Liver (tissue), 9 donors: ENCODE measurements around the gene WNK1. TPM values are rescaled to one million over a fixed set of nuclear protein-coding genes. Genes with fewer than 3 reads are reported as not detected.

Source experiments
- DNase-seq: peaks from one replicate; pipeline ENCODE4 v3.0.0-alpha.2; 2017; ENCODE audit warnings: low spot score
- H3K27ac ChIP-seq, 2 donors: one replicate each; pipeline ENCODE4 v1.7.0; 2013; ENCODE audit warnings: inconsistent platforms in 2 of 2, low read length in 2 of 2, control low read depth in 1 of 2, low read depth in 1 of 2, mild to moderate bottlenecking in 1 of 2
- H3K27me3 ChIP-seq, 4 donors: one replicate each; pipeline versions ENCODE4 v1.6.1 to v1.7.0; 2013; ENCODE audit warnings: low read length in 3 of 4, inconsistent platforms in 1 of 4, mild to moderate bottlenecking in 1 of 4, moderate library complexity in 1 of 4; ENCODE audit not compliant: control insufficient read depth in 4 of 4, insufficient read depth in 4 of 4
- H3K36me3 ChIP-seq, 4 donors: one replicate each; pipeline versions ENCODE4 v1.6.1 to v1.7.0; 2013; ENCODE audit warnings: low read length in 3 of 4, mild to moderate bottlenecking in 3 of 4, low read depth in 1 of 4, moderate library complexity in 1 of 4; ENCODE audit not compliant: control insufficient read depth in 4 of 4, insufficient read depth in 3 of 4
- H3K4me1 ChIP-seq, 4 donors: one replicate each; pipeline versions ENCODE4 v1.6.1 to v1.7.0; 2013; ENCODE audit warnings: low read length in 3 of 4, mild to moderate bottlenecking in 3 of 4, moderate library complexity in 1 of 4; ENCODE audit not compliant: control insufficient read depth in 4 of 4, insufficient read depth in 4 of 4
- H3K4me3 ChIP-seq, 3 donors: one replicate each; pipeline versions ENCODE4 v1.6.1 to v1.7.0; 2013; ENCODE audit warnings: low read length in 3 of 3, control low read depth in 1 of 3, low read depth in 1 of 3, mild to moderate bottlenecking in 1 of 3
- H3K9ac ChIP-seq, 2 donors: one replicate each; pipeline ENCODE4 v1.7.0; 2013; ENCODE audit warnings: low read length in 2 of 2, mild to moderate bottlenecking in 2 of 2, moderate library complexity in 2 of 2, control low read depth in 1 of 2, low read depth in 1 of 2
- H3K9me3 ChIP-seq, 4 donors: one replicate each; pipeline versions ENCODE4 v1.6.1 to v1.7.0; 2013; ENCODE audit warnings: low read length in 3 of 4; ENCODE audit not compliant: control insufficient read depth in 4 of 4
- ATF3 ChIP-seq: IDR thresholded peaks from 2 replicates; pipeline ENCODE4 v1.6.1; 2016; ENCODE audit warnings: antibody characterized with exemption
- CTCF ChIP-seq: fragments of 150-350 bp; IDR thresholded peaks from 2 replicates; pipeline ENCODE4 v1.5.1; 2017; ENCODE audit warnings: improper control_type of control experiment, low read depth, low read length; ENCODE audit not compliant: missing input control
- EGR1 ChIP-seq, 2 donors: IDR thresholded peaks; 2 replicates each; pipeline ENCODE4 v1.6.1; 2016 to 2018; ENCODE audit warnings: antibody characterized with exemption in 2 of 2, low read depth in 2 of 2
- FOXA1 ChIP-seq: IDR thresholded peaks from 2 replicates; pipeline ENCODE4 v1.6.1; 2016; ENCODE audit warnings: antibody characterized with exemption
- GABPA ChIP-seq, 2 donors: IDR thresholded peaks in 1 of 2; conservative IDR thresholded peaks in 1 of 2; 2 replicates each; pipeline ENCODE4 v1.6.1; 2016; ENCODE audit warnings: antibody characterized with exemption in 2 of 2, mild to moderate bottlenecking in 1 of 2, moderate library complexity in 1 of 2
- HNF4A ChIP-seq, 2 donors: conservative IDR thresholded peaks; 2 replicates each; pipeline ENCODE4 v1.6.1; 2016; ENCODE audit warnings: antibody characterized with exemption in 2 of 2, mild to moderate bottlenecking in 2 of 2
- HNF4G ChIP-seq: IDR thresholded peaks from 2 replicates; pipeline ENCODE4 v1.6.1; 2016; ENCODE audit warnings: antibody characterized with exemption
- JUND ChIP-seq, 2 donors: IDR thresholded peaks; 2 replicates each; pipeline ENCODE4 v1.6.1; 2016; ENCODE audit warnings: antibody characterized with exemption in 2 of 2
- MAX ChIP-seq: IDR thresholded peaks from 2 replicates; pipeline ENCODE4 v1.6.1; 2016; ENCODE audit warnings: antibody characterized with exemption
- NR2F2 ChIP-seq: IDR thresholded peaks from 2 replicates; pipeline ENCODE4 v1.6.1; 2016; ENCODE audit warnings: antibody characterized with exemption
- RAD21 ChIP-seq, 2 donors: IDR thresholded peaks; 2 replicates each; pipeline ENCODE4 v1.6.1; 2016; ENCODE audit warnings: antibody characterized with exemption in 2 of 2, mild to moderate bottlenecking in 2 of 2
- REST ChIP-seq: IDR thresholded peaks from 2 replicates; pipeline ENCODE4 v1.6.1; 2016; ENCODE audit warnings: antibody characterized with exemption, mild to moderate bottlenecking
- RXRA ChIP-seq, 2 donors: IDR thresholded peaks; 2 replicates each; pipeline ENCODE4 v1.6.1; 2017 to 2018; ENCODE audit warnings: antibody characterized with exemption in 2 of 2, mild to moderate bottlenecking in 1 of 2
- SP1 ChIP-seq: IDR thresholded peaks from 2 replicates; pipeline ENCODE4 v1.6.1; 2018; ENCODE audit warnings: antibody characterized with exemption, mild to moderate bottlenecking
- TAF1 ChIP-seq: conservative IDR thresholded peaks from 2 replicates; pipeline ENCODE4 v1.6.1; 2016; ENCODE audit warnings: antibody characterized with exemption, mild to moderate bottlenecking
- WGBS: extraction: QIAGEN DNeasy Blood & Tissue Kit; methylation state at CpG from one replicate; pipeline ENCODE4 v1.1.7; 2013; 5-methylcytosine and 5-hydroxymethylcytosine counted together
- polyA plus RNA-seq, 2 donors: library from polyadenylated mRNA; stranded (reverse) in 1 of 2; unstranded in 1 of 2; fragments of 200-250 nt in 1 of 2; fragments of >200 nt in 1 of 2; fragmentation: Nextera tagmentation in 1 of 2; extraction: Ambion mirVana in 1 of 2; gene quantifications; one replicate each; pipeline versions ENCODE4 v1.2.1 to v1.2.3, GENCODE V29; 2013 to 2015
- total RNA-seq, 2 donors: library from RNA; depleted of rRNA; stranded (reverse); fragments of >200 nt; gene quantifications; one replicate each; pipeline ENCODE4 v1.2.3, GENCODE V29; 2014
- TF ChIP-seq, protein P1 (sequence below): IDR thresholded peaks from 2 replicates; pipeline ENCODE4 v1.6.1; 2016; ENCODE audit warnings: antibody characterized with exemption
- donor health status: healthy.
- donor health status: healthy.
- donor health status: healthy.
- donor health status: healthy.
- donor health status: healthy.

Gene WNK1
- total and polyA plus RNA-seq, 4 donors, result 22.4 to 299 (median 53.8) TPM

- Histone ChIP-seq H3K4me1 (peaks cover 2 to 16% (median 14%) of the 10 kb centered on the region in 4 donors), H3K9me3 (no peaks in the 10 kb centered on the region), H3K27ac (no peak overlapping the region), H3K27me3 (no peaks in the 10 kb centered on the region), H3K4me3 (no peak overlapping the region), H3K9ac (no peak overlapping the region), H3K36me3 (peaks cover 7 to 61% (median 44%) of the 10 kb centered on the region in 4 donors)
- 85% methylated on average over 16 of the region's 16 CpGs for WGBS
- no peak for DNase-seq
- TF ChIP-seq SP1, result no peak
- TF ChIP-seq GABPA (IDR thresholded peaks at IDR 0.05 in 1 of 2, conservative IDR thresholded peaks at IDR 0.05 in 1 of 2), result no peak
- no peak for TF ChIP-seq CTCF
- TF ChIP-seq EGR1 (IDR thresholded peaks at IDR 0.05; ENCODE audit: low read depth in 2 of 2), result no peak
- TF ChIP-seq, protein P1, sequence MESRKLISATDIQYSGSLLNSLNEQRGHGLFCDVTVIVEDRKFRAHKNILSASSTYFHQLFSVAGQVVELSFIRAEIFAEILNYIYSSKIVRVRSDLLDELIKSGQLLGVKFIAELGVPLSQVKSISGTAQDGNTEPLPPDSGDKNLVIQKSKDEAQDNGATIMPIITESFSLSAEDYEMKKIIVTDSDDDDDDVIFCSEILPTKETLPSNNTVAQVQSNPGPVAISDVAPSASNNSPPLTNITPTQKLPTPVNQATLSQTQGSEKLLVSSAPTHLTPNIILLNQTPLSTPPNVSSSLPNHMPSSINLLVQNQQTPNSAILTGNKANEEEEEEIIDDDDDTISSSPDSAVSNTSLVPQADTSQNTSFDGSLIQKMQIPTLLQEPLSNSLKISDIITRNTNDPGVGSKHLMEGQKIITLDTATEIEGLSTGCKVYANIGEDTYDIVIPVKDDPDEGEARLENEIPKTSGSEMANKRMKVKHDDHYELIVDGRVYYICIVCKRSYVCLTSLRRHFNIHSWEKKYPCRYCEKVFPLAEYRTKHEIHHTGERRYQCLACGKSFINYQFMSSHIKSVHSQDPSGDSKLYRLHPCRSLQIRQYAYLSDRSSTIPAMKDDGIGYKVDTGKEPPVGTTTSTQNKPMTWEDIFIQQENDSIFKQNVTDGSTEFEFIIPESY, result no peak
- TF ChIP-seq REST, result no peak
- no peak for TF ChIP-seq FOXA1
- TF ChIP-seq HNF4G, result no peak
Observed at GRCh38 chr12:907413-908185, 155.2 kb downstream of the WNK1 start.

DNA sequence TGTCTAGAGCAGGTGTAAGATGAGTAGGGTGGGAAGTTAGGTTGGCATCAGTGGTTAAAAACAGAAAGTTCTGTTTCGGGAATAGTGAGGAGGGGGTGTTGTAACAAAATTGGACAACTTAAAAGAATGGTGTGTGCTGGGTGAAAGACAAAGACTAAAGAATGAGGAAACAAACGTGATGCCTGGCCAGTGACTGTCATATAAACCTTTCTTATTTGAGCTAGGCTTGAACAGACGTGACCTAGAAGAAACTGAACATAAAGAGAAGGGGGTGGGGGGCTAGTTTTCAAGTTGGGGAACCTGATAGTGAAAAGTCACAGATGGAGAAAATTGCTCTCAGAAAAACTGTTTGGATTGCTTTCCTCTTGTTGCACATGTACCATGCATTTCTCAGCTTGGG, 157.5 kb downstream of the WNK1 start:
- no peak overlapping the region for H3K9ac ChIP-seq
- H3K9me3 ChIP-seq, result no peaks in the 10 kb centered on the region
- H3K4me3 ChIP-seq, result no peak overlapping the region
- 86% methylated on average over 3 of the region's 3 CpGs for WGBS
- H3K27me3 ChIP-seq, result no peaks in the 10 kb centered on the region
- DNase-seq, result no peak
- H3K27ac ChIP-seq, result no peak overlapping the region
- peaks cover 0 to 2% (median 0%) of the 10 kb centered on the region in 4 donors for H3K4me1 ChIP-seq
- peaks cover 8 to 72% (median 52%) of the 10 kb centered on the region in 4 donors for H3K36me3 ChIP-seq
- no peak for TF ChIP-seq RXRA (IDR thresholded peaks at IDR 0.05)
- no peak for TF ChIP-seq FOXA1
- TF ChIP-seq GABPA (IDR thresholded peaks at IDR 0.05 in 1 of 2, conservative IDR thresholded peaks at IDR 0.05 in 1 of 2), result no peak
- TF ChIP-seq EGR1 (IDR thresholded peaks at IDR 0.05; ENCODE audit: low read depth in 2 of 2), result no peak
- no peak for TF ChIP-seq JUND (IDR thresholded peaks at IDR 0.05)
- no peak for TF ChIP-seq CTCF
- TF ChIP-seq ATF3, result no peak
- no peak for TF ChIP-seq MAX
- no peak for TF ChIP-seq HNF4G
- TF ChIP-seq REST, result no peak
- TF ChIP-seq NR2F2, result no peak
- no peak for TF ChIP-seq RAD21 (IDR thresholded peaks at IDR 0.05)
- no peak for TF ChIP-seq SP1
- no peak for TF ChIP-seq TAF1
- TF ChIP-seq HNF4A (conservative IDR thresholded peaks at IDR 0.05), result no peak
